Measurements from ENCODE around the gene SIRPG. TPM values are rescaled to one million over a fixed set of nuclear protein-coding genes. Genes with fewer than 3 reads are reported as not detected.

SIRPG gene
- total RNA-seq, 1 experiment from 2014 or later, result not detected

- DNase-seq, result no peak
- Histone ChIP-seq H4K20me1 (ENCODE audit: control insufficient read depth, insufficient read depth, insufficient read length) (no peaks in the 10 kb centered on the region), H3K27ac (ENCODE audit: insufficient read length, low read depth, low read length) (no peak overlapping the region), H3K18ac (ENCODE audit: insufficient read length, low read depth, low read length) (no peak overlapping the region), H3K79me2 (ENCODE audit: insufficient read depth, low read length) (no peaks in the 10 kb centered on the region), H3K79me1 (ENCODE audit: insufficient read depth, low read depth, low read length, poor library complexity, severe bottlenecking) (no peaks in the 10 kb centered on the region), H3K4ac (ENCODE audit: low read depth, low read length) (no peak overlapping the region), H3K4me2 (ENCODE audit: insufficient read depth, insufficient read length, low read length) (no peak overlapping the region), H3K4me1 (ENCODE audit: insufficient read depth, low read length) (peaks cover 3% of the 10 kb centered on the region; the same call in 1 of the 2 replicates), H4K5ac (ENCODE audit: insufficient read length, low read depth, low read length) (no peak overlapping the region), H4K91ac (ENCODE audit: insufficient read length, low read depth, low read length) (no peak overlapping the region), H2BK5ac (ENCODE audit: insufficient read length, low read length) (no peak overlapping the region), H3K14ac (ENCODE audit: insufficient read depth, low read length) (no peak overlapping the region), H4K8ac (replicated peaks; ENCODE audit: insufficient read length, low read depth, low read length) (no peak overlapping the region), H3K9ac (ENCODE audit: extremely low read depth, insufficient read length, low read length) (no peak overlapping the region), H3K23ac (ENCODE audit: insufficient read length, low read depth, low read length) (no peak overlapping the region), H2AK5ac (ENCODE audit: insufficient read length, low read length) (no peak overlapping the region), H2BK12ac (ENCODE audit: insufficient read length, low read depth, low read length) (no peak overlapping the region), H3K9me3 (ENCODE audit: control insufficient read depth, low read depth, low read length) (no peaks in the 10 kb centered on the region), H2BK20ac (ENCODE audit: low read depth, low read length, poor library complexity, severe bottlenecking) (no peak overlapping the region), H2BK15ac (ENCODE audit: low read depth, low read length) (no peak overlapping the region), H3K23me2 (ENCODE audit: insufficient read length, low read depth, low read length, poor library complexity, severe bottlenecking) (no peaks in the 10 kb centered on the region), H3T11ph (ENCODE audit: low read length) (no peak overlapping the region), H2AFZ (ENCODE audit: low read length) (no peak overlapping the region), H2BK120ac (ENCODE audit: low read depth, low read length, poor library complexity, severe bottlenecking) (no peak overlapping the region), H3K56ac (ENCODE audit: insufficient read length, low read depth, low read length) (no peak overlapping the region), H3K27me3 (ENCODE audit: insufficient read depth, low read length) (no peaks in the 10 kb centered on the region)
- peaks cover 11 to 27% of the 10 kb centered on the region in 2 experiments for H3K4me1 Mint-ChIP-seq
- peaks cover 12% of the 10 kb centered on the region for H3K27me3 Mint-ChIP-seq (ENCODE audit: low read depth)
- peaks cover 0 to 4% of the 10 kb centered on the region in 2 experiments; a peak in 2 of 5 replicates for H3K9me3 Mint-ChIP-seq
- no peak overlapping the region for H3K27ac Mint-ChIP-seq
- no peak for TF ChIP-seq CTCF (conservative IDR thresholded peaks at IDR 0.05)
- H3K4me3 Mint-ChIP-seq, result no peak overlapping the region
- peaks cover 0 to 2% (median 0%) of the 10 kb centered on the region in 3 experiments; a peak in 1 of 7 replicates for H3K36me3 Mint-ChIP-seq (ENCODE audit: insufficient read depth in 1 of 3, low read depth in 3 of 3)
- no CpG with 5 or more reads among the region's 4 CpGs for WGBS (ENCODE audit: extremely low coverage, insufficient read length, low lambda C conversion rate)
Measured at GRCh38 chr20:1632178-1632577, 25.4 kb downstream of the SIRPG start.

All from H9 (cell line).